AG09309 (cell line): ENCODE data around the gene TREM2.
"Not testable (repeated sequence)": the region's sequence is repeated elsewhere in the genome, so short reads cannot be mapped to it uniquely, and the experiment has no call there.

Experiments used
- DNase-seq: peaks from one replicate; pipeline ENCODE4 v3.0.0-alpha.2; 2010; ENCODE audit warnings: low read depth
- H3K4me3 ChIP-seq: 2 replicates; pipeline ENCODE4 v1.5.1; 2011; ENCODE audit warnings: mild to moderate bottlenecking, low read depth, low read length, moderate library complexity; ENCODE audit not compliant: control insufficient read depth
- CTCF ChIP-seq: IDR thresholded peaks from 2 replicates; pipeline ENCODE4 v1.5.1; 2011; ENCODE audit warnings: mild to moderate bottlenecking, low read depth, low read length, inconsistent platforms; ENCODE audit not compliant: insufficient read depth, control insufficient read depth; ENCODE audit errors: missing control alignments

TREM2 gene

GRCh38 chr6:41119508-41119907 is 43.4 kb downstream of the TREM2 start:
- DNase-seq, result no peak
- TF ChIP-seq CTCF, result no peak
- H3K4me3 ChIP-seq, result no peak overlapping the region

- not testable (repeated sequence) for DNase-seq, H3K4me3 ChIP-seq
These were observed 47.9 kb downstream of the TREM2 start for GRCh38 chr6:41115027-41115426.

GRCh38 chr6:41111017-41111416 is 51.9 kb downstream of the TREM2 start:
- no peak for TF ChIP-seq CTCF
- DNase-seq, result no peak
- H3K4me3 ChIP-seq, result no peak overlapping the region
